Measurements from ENCODE around the gene DPP10.

DPP10 gene

DNA sequence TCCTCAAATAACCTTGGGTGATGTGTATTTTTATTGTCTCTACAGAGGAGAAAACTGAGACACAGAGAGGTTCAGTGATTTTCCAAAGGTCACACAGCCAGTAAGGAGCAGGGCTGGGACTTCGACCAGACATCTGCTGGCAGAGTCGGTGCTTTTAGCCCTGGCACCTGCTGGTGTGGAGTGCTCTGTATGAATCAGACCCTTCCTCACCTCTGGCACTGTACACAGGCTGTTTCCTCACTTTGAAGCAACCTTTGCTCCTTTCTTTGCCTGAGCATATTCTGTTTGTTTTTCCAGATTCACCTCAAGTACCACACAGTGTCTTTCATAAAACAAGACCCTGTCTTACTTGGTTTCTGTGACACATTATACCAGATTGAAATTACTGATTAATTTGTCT is 107.9 kb downstream of the DPP10 start:
- H3K27ac ChIP-seq: no peak overlapping the region
- TF ChIP-seq, protein P1, sequence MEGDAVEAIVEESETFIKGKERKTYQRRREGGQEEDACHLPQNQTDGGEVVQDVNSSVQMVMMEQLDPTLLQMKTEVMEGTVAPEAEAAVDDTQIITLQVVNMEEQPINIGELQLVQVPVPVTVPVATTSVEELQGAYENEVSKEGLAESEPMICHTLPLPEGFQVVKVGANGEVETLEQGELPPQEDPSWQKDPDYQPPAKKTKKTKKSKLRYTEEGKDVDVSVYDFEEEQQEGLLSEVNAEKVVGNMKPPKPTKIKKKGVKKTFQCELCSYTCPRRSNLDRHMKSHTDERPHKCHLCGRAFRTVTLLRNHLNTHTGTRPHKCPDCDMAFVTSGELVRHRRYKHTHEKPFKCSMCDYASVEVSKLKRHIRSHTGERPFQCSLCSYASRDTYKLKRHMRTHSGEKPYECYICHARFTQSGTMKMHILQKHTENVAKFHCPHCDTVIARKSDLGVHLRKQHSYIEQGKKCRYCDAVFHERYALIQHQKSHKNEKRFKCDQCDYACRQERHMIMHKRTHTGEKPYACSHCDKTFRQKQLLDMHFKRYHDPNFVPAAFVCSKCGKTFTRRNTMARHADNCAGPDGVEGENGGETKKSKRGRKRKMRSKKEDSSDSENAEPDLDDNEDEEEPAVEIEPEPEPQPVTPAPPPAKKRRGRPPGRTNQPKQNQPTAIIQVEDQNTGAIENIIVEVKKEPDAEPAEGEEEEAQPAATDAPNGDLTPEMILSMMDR (conservative IDR thresholded peaks at IDR 0.05): no peak

DNA sequence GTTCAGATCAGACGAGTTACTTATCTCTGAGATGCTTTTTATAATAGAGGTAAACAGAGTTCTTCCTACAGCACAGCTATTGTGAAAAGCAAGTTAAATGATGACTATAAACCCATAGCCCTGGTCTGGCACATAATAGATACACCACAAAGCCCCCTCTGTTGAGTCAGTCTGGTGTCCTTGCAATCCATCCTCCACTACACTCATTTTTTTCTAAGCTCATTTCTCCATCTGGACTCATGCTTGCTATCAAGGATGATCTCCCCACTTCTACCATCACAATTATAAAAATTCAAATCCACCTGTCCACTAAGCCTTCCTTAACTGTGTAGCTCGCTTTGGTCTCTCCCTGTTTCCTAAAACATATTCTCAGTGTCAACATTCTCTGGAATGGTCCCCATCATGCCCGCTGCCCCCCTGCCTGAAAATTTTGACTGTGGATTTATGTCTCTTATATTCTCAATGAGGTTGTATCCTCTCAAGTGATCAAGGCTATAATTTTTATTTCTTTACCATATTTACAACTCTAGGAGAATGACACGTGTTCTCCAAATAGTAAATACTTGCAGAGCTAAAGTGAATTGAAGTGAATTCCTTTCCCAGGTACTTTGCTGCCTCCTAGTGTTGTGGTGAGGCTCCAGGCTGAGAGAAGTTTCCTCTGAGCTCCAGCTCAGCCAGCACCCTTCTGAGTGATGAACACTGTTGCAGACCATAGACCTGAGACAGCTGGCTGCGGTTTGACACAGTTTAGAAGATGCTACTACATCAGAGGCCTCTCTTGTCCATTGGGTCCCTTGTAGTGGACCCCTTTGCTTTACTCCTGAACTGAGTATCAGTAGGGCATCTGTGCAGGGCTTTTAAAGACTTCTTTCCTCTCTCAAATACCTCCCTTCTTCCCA is 108.7 kb downstream of the DPP10 start:
- H3K27ac ChIP-seq: no peak overlapping the region

DNA sequence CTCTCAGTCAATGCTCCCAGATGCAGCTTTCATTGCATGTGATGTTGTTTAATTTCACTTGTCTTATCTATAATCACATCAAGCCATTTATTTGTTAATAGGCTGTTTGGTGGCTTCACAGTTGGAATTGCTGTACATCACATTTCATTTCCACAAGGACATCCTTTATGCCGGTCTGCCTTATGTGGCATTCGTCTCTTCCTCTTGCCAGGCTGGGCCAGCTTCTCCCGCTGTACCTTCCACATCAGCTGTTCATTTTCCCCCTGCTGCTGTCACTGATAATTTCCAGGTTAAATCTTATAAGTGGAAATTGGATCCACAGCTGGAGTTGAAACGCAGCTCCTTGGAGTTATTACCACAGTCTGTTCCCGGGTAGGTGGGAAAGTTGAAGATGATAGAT is 110.6 kb downstream of the DPP10 start:
- peak overlapping the region; percentile 24; the same call in 1 of the 2 replicates for H3K27ac ChIP-seq
- TF ChIP-seq, protein P1 (conservative IDR thresholded peaks at IDR 0.05): no peak

More for the DNA sequence above, 108.7 kb downstream of the DPP10 start:
- TF ChIP-seq, protein P1 (conservative IDR thresholded peaks at IDR 0.05): peak; percentile 87

DNA sequence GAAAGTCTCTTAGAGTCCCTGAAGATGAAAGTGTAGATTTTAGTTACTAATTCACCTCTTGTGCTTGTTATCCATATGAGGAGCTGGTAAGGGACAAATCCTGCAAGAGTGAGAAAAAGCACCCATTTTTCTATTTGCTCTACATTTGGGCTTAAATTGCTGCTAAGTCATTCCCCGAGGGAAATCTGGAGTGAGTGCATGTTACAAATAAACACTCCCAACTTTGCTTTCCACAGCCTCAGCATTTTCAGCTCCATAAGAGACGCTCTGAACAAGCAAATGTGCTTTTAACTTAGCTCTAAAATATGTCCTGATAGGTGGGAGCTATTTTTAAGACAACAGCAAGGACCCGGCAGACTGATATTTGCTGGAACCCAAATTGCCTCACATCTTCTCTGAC is 126.7 kb downstream of the DPP10 start:
- TF ChIP-seq, protein P1 (conservative IDR thresholded peaks at IDR 0.05): no peak
- H3K27ac ChIP-seq: no peak overlapping the region

DNA sequence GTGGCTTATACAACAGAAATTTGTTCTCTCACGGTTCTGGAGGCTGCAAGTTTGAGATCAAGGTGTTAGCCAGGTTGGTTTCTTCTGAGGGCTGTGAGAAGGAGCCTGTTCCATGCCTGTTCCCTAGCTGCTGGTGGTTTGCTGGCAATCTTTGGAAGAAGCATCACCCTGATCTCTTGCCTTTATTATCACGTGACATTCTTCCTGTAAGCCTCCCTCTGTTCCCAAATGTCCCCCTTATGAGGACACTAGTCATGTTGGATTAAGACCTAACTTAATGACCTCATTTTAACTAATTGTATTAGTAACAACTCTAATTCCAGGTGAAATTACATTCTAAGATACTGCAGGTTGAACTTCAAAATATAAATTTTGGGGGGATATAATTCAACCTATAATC is 135.2 kb downstream of the DPP10 start:
- TF ChIP-seq, protein P1 (conservative IDR thresholded peaks at IDR 0.05): no peak
- H3K27ac ChIP-seq: peak overlapping the region; percentile 96

DNA sequence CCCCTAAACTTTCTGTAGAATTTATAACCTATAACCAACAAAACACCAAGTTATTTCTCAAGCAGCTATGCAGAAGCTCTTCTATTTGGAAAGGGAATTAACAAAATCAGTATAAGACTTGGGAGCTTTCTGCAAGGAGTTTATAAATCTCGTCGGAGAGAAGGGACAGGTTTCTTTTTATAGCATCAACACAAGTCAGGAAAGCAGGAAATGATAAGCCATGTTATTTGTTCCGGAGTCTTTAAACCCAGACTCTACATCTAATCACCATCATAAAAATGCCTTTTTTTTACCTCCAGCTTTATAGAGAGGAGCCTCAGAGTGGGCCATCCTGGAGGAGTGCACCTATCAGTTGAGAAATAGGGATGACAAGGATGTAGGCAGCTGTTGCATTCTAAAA is 137.1 kb downstream of the DPP10 start:
- peak overlapping the region; percentile 96 for H3K27ac ChIP-seq
- TF ChIP-seq, protein P1 (conservative IDR thresholded peaks at IDR 0.05): no peak

DNA sequence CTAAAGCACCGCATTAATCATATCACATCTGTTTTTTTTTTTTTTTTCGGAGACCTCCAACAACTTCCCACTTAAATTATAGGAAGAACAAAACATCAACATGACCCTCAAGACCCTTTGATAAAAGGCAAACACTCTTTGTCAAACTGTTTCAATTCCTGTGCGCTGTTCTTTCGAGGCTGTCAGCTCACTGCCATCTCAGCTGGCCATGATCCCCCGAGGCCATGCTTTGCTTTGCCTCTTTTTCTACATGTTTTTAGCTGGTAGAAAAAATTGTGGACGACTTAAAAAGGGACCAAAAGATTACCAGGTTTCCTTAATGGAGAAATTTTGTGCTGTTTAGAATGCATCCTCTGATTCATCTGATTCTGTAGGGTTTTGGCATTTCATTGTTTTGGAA is 138.2 kb downstream of the DPP10 start:
- peak overlapping the region; percentile 96 for H3K27ac ChIP-seq
- TF ChIP-seq, protein P1 (conservative IDR thresholded peaks at IDR 0.05): no peak
